Ovary (tissue), 9 donors: ENCODE results near the gene DPYSL4. TPM values are rescaled to one million over a fixed set of nuclear protein-coding genes. Genes with fewer than 3 reads are reported as not detected.

Source experiments
- DNase-seq, 5 donors: peaks; one replicate each; pipeline ENCODE4 v3.0.0-alpha.2; 2019 to 2020
- H3K27ac ChIP-seq, 2 donors: fragments of 200-600 bp; one replicate each; pipeline versions ENCODE4 v1.5.1 to v1.8.0; 2019 to 2022
- H3K27me3 ChIP-seq: fragments of 200-600 bp; one replicate; pipeline ENCODE4 v1.8.0; 2022
- H3K36me3 ChIP-seq: fragments of 200-600 bp; sonication (generic); one replicate; pipeline ENCODE4 v1.5.1; 2019
- H3K4me1 ChIP-seq: one replicate; pipeline ENCODE4 v1.8.1; 2013; ENCODE audit warnings: mild to moderate bottlenecking, moderate library complexity; ENCODE audit not compliant: insufficient read depth
- H3K4me3 ChIP-seq: fragments of 200-600 bp; sonication (generic); one replicate; pipeline ENCODE4 v1.5.1; 2017
- H3K9me3 ChIP-seq, 2 donors: fragments of 200-600 bp in 1 of 2; sonication (generic) in 1 of 2; one replicate each; pipeline versions ENCODE4 v1.5.1 to v1.8.1; 2013 to 2019; ENCODE audit warnings: mild to moderate bottlenecking in 1 of 2, moderate library complexity in 1 of 2
- EP300 ChIP-seq: sonication (generic); formaldehyde crosslinking; IDR thresholded peaks from one replicate; pipeline ENCODE4 v1.6.1; 2017; ENCODE audit warnings: antibody characterized with exemption
- POLR2A ChIP-seq: fragments of 450-650 bp; IDR thresholded peaks from one replicate; pipeline ENCODE4 v1.6.1; 2017; ENCODE audit warnings: antibody characterized with exemption, mild to moderate bottlenecking, moderate library complexity
- WGBS, 3 donors: extraction: QIAGEN DNeasy Blood & Tissue Kit in 1 of 3; methylation state at CpG; one replicate each; pipeline versions ENCODE4 v1.1.5 to v1.1.7; 2013 to 2017; 5-methylcytosine and 5-hydroxymethylcytosine counted together
- intact Hi-C, 4 donors: fragments of 100-400 bp; cut with DNase I; formaldehyde crosslinking; loops; one replicate each; pipeline versions ENCODE4 v1.11.0 to v1.15.1; 2022 to 2023
- polyA plus RNA-seq, 2 donors: library from polyadenylated mRNA; stranded (reverse); fragments of 200-250 nt in 1 of 2; fragments of 350-450 nt in 1 of 2; fragmentation: Illumina TruSeq in 1 of 2; extraction: RNeasy Lipid Tissue Mini Kit (QIAGEN cat#74804) in 1 of 2; gene quantifications; one replicate each; pipeline ENCODE4 v1.2.3, GENCODE V29; 2013 to 2014
- total RNA-seq, 7 donors: library from RNA; depleted of rRNA in 2 of 7; stranded (reverse); fragments of >200 nt in 2 of 7; fragmentation: NEBNext Ultra II Directional in 3 of 7; extraction: Animal tissue kit (Norgen Biotek cat#: 25700) in 3 of 7; gene quantifications; one replicate each; pipeline versions ENCODE4 v1.1.0 to v1.2.4, GENCODE V29; 2016 to 2023
- TF ChIP-seq, protein P1 (sequence below), 3 donors: fragments of 450-650 bp in 2 of 3; fragments of 200-600 bp in 1 of 3; IDR thresholded peaks; one replicate each; pipeline versions ENCODE4 v1.5.1 to v1.8.0; 2016 to 2022; ENCODE audit warnings: antibody characterized with exemption in 3 of 3, mild to moderate bottlenecking in 1 of 3
- donor health status: DM: no; HTN: no; CAD: no; lungs with moderate emphysema.
- donor health status: DM: no; HTN: no; CAD: no.
- donor health status: Bipolar disorder and iron deficiency.
- donor health status: DM: yes; HTN: yes; CAD: no.
- donor health status: DM: no; HTN: no; CAD: no.
- donor health status: DM: yes; HTN: yes; CAD: no.

Gene DPYSL4
- total and polyA plus RNA-seq, 9 donors, result 0.27 to 7.0 (median 1.7) TPM

DNA sequence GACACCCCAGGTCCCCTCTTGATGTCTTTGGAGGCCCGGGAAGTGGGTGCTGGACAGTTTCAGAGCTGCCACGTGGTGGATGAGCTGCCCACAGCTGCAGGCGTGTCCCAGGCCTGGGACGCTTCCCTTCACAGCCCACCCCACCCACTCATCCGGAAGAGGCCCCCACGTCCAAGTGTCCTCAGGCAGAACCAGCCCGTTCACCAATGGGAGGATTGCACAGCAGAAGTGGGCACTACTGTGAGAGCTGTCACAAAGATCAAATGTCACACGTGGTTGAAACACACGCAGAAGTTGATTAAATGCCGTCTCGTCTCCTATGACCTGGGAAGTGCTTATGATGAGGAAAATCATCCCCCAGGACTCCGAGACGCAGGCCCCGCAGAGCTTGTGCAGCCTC lies 68.1 kb downstream of the DPYSL4 start:
- no peak overlapping the region for H3K27ac ChIP-seq
- H3K4me1 ChIP-seq, result no peaks in the 10 kb centered on the region
- intact Hi-C loops, result no loop called here
- H3K4me3 ChIP-seq, result no peak overlapping the region
- H3K27me3 ChIP-seq, result no peaks in the 10 kb centered on the region
- TF ChIP-seq EP300, result no peak
- TF ChIP-seq, protein P1, sequence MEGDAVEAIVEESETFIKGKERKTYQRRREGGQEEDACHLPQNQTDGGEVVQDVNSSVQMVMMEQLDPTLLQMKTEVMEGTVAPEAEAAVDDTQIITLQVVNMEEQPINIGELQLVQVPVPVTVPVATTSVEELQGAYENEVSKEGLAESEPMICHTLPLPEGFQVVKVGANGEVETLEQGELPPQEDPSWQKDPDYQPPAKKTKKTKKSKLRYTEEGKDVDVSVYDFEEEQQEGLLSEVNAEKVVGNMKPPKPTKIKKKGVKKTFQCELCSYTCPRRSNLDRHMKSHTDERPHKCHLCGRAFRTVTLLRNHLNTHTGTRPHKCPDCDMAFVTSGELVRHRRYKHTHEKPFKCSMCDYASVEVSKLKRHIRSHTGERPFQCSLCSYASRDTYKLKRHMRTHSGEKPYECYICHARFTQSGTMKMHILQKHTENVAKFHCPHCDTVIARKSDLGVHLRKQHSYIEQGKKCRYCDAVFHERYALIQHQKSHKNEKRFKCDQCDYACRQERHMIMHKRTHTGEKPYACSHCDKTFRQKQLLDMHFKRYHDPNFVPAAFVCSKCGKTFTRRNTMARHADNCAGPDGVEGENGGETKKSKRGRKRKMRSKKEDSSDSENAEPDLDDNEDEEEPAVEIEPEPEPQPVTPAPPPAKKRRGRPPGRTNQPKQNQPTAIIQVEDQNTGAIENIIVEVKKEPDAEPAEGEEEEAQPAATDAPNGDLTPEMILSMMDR (IDR thresholded peaks at IDR 0.05), result no peak
- TF ChIP-seq POLR2A, result no peak
- 79 to 87% (median 86%) methylated on average over 14 of the region's 14 CpGs for WGBS, 3 donors
- H3K9me3 ChIP-seq, result no peaks in the 10 kb centered on the region
- H3K36me3 ChIP-seq, result no peaks in the 10 kb centered on the region
- DNase-seq, result no peak

Other genes starting within 250 kb of the DPYSL4 start
- gene BNIP3, start 205.0 kb upstream of the DPYSL4 start, total RNA-seq, result 100 to 1,000 TPM in 2 of 7 donors, 10 to 100 TPM in 5; 45.1 to 166 (median 70.1) TPM
- 10 to 100 TPM; 39.8 to 47.6 TPM for gene BNIP3, start 205.0 kb upstream of the DPYSL4 start, polyA plus RNA-seq
- gene JAKMIP3, start 121.0 kb upstream of the DPYSL4 start, total RNA-seq, result 1 to 10 TPM in 5 of 7 donors, under 1 TPM in 2; 0.48 to 2.5 (median 1.9) TPM
- gene JAKMIP3, start 121.0 kb upstream of the DPYSL4 start, polyA plus RNA-seq, result 1 to 10 TPM in 1 of 2 donors, under 1 TPM in 1; 0.97 to 1.4 TPM
- gene STK32C, start 121.0 kb downstream of the DPYSL4 start, total RNA-seq, result 10 to 100 TPM in 2 of 7 donors, 1 to 10 TPM in 5; 5.4 to 13.8 (median 9.5) TPM
- 1 to 10 TPM; 2.6 to 8.8 TPM for gene STK32C, start 121.0 kb downstream of the DPYSL4 start, polyA plus RNA-seq
- 10 to 100 TPM in 3 of 7 donors, 1 to 10 TPM in 4; 7.4 to 12.3 (median 9.3) TPM for gene LRRC27, start 145.2 kb downstream of the DPYSL4 start, total RNA-seq
- 1 to 10 TPM; 7.6 to 9.6 TPM for gene LRRC27, start 145.2 kb downstream of the DPYSL4 start, polyA plus RNA-seq
- gene PWWP2B, start 210.3 kb downstream of the DPYSL4 start, total RNA-seq, result 10 to 100 TPM in 6 of 7 donors, 1 to 10 TPM in 1; 7.3 to 26.0 (median 17.6) TPM
- 1 to 10 TPM; 1.1 to 8.5 TPM for gene PWWP2B, start 210.3 kb downstream of the DPYSL4 start, polyA plus RNA-seq